ENCODE measurements around the gene MTFR1L. TPM values are rescaled to one million over a fixed set of nuclear protein-coding genes. Genes with fewer than 3 reads are reported as not detected.

MTFR1L gene
- total and polyA plus RNA-seq, 9 of the 15 experiments (the other 6 are each of a cell fraction or from before 2014, with no cell fraction given): 41.4 to 98.5 (median 53.7) TPM

GRCh38 chr1:25779894-25780293, 39.9 kb upstream of the MTFR1L start (continued):
- TF ChIP-seq, protein P1, sequence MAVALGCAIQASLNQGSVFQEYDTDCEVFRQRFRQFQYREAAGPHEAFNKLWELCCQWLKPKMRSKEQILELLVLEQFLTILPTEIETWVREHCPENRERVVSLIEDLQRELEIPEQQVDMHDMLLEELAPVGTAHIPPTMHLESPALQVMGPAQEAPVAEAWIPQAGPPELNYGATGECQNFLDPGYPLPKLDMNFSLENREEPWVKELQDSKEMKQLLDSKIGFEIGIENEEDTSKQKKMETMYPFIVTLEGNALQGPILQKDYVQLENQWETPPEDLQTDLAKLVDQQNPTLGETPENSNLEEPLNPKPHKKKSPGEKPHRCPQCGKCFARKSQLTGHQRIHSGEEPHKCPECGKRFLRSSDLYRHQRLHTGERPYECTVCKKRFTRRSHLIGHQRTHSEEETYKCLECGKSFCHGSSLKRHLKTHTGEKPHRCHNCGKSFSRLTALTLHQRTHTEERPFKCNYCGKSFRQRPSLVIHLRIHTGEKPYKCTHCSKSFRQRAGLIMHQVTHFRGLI (CRISPR knock-in tag; IDR thresholded peaks at IDR 0.05): no peak
- TF ChIP-seq ZNF311 (CRISPR knock-in tag; IDR thresholded peaks at IDR 0.05) (no peak), BRD9 (IDR thresholded peaks at IDR 0.05; ENCODE audit: low read depth, partially characterized antibody) (peak; percentile 26), XRCC4 (IDR thresholded peaks at IDR 0.05; ENCODE audit: extremely low read depth, insufficient read depth, insufficient read length) (no peak), CHD4 (IDR thresholded peaks at IDR 0.05; ENCODE audit: insufficient read depth, insufficient replicate concordance, low read depth, low read length, poor library complexity, severe bottlenecking) (peak; percentile 35), RBM25 (IDR thresholded peaks at IDR 0.05; ENCODE audit: low read depth, low read length, severe bottlenecking) (peak; percentile 93), MGA (IDR thresholded peaks at IDR 0.05) (no peak), WHSC1 (IDR thresholded peaks at IDR 0.05; ENCODE audit: low read length) (no peak), TOE1 (IDR thresholded peaks at IDR 0.05; ENCODE audit: borderline replicate concordance) (0 out of 2 replicates have a peak, but pooled peaks have one; percentile 5), TOE1 (CRISPR knock-in tag; IDR thresholded peaks at IDR 0.05; ENCODE audit: borderline replicate concordance, low read depth) (no peak), MTF1 (CRISPR knock-in tag; IDR thresholded peaks at IDR 0.05; ENCODE audit: borderline replicate concordance) (no peak), ADNP (tag; IDR thresholded peaks at IDR 0.05) (peak; percentile 85), ZNF707 (CRISPR knock-in tag; conservative IDR thresholded peaks at IDR 0.05) (no peak), ZNF583 (CRISPR knock-in tag; IDR thresholded peaks at IDR 0.05) (no peak), FOXK1 (CRISPR knock-in tag; IDR thresholded peaks at IDR 0.05; ENCODE audit: borderline replicate concordance) (no peak), BCOR (IDR thresholded peaks at IDR 0.05) (peak; percentile 98), ATF1 (CRISPR knock-in tag; IDR thresholded peaks at IDR 0.05) (no peak), ATF1 (tag; IDR thresholded peaks at IDR 0.05) (no peak)
